ENCODE measurements around the gene SMKR1.

GRCh38 chr7:129454249-129454551 lies 48.1 kb upstream of the SMKR1 start:
- TF ChIP-seq CTCF (conservative IDR thresholded peaks at IDR 0.05; ENCODE audit: low read depth in 2 of 2) (no peak), EZH2 (IDR thresholded peaks at IDR 0.05; ENCODE audit: low read depth, unreplicated experiment) (no peak), POLR2AphosphoS5 (IDR thresholded peaks at IDR 0.05; ENCODE audit: low read depth) (no peak), REST (IDR thresholded peaks at IDR 0.05; ENCODE audit: unreplicated experiment) (no peak), CREB1 (CRISPR knock-in tag; IDR thresholded peaks at IDR 0.05; ENCODE audit: low read depth) (no peak), ZNF462 (CRISPR knock-in tag; IDR thresholded peaks at IDR 0.05) (no peak), EZH2phosphoT487 (IDR thresholded peaks at IDR 0.05; ENCODE audit: unreplicated experiment) (no peak), STAT1 (IDR thresholded peaks at IDR 0.05; ENCODE audit: unreplicated experiment) (no peak), ETS1 (IDR thresholded peaks at IDR 0.05) (no peak), JUNB (IDR thresholded peaks at IDR 0.05; ENCODE audit: unreplicated experiment) (no peak), ZNF114 (CRISPR knock-in tag; IDR thresholded peaks at IDR 0.05) (no peak)
